Vagina (tissue), 2 donors: ENCODE data around the gene HLA-G.
A peak's percentile ranks its signal among the peaks of the same experiment; 100 is the strongest.

Experiments used
- CTCF ChIP-seq, 3 experiments: fragments of 450-650 bp in 2 of 3; fragments of 200-600 bp in 1 of 3; sonication (generic) in 1 of 3; IDR thresholded peaks; one replicate each; pipeline ENCODE4 v1.5.1; 2017 to 2019; ENCODE audit warnings: antibody characterized with exemption in 3 of 3, mild to moderate bottlenecking in 2 of 3, moderate library complexity in 2 of 3
- POLR2A ChIP-seq, 2 donors: fragments of 450-650 bp; IDR thresholded peaks; one replicate each; pipeline ENCODE4 v1.6.1; 2017; ENCODE audit warnings: antibody characterized with exemption in 2 of 2, mild to moderate bottlenecking in 2 of 2, moderate library complexity in 2 of 2
- POLR2AphosphoS5 ChIP-seq, 2 donors: sonication (generic); formaldehyde crosslinking; IDR thresholded peaks; one replicate each; pipeline ENCODE4 v1.9.0; 2017; ENCODE audit warnings: antibody characterized with exemption in 2 of 2, mild to moderate bottlenecking in 2 of 2, low read depth in 1 of 2; ENCODE audit not compliant: insufficient read depth in 1 of 2

- no peak for TF ChIP-seq POLR2A (IDR thresholded peaks at IDR 0.05)
- peak; percentile 93 to 98 (median 95) for TF ChIP-seq CTCF (IDR thresholded peaks at IDR 0.05)
- TF ChIP-seq POLR2AphosphoS5 (IDR thresholded peaks at IDR 0.05; ENCODE audit: insufficient read depth in 1 of 2, low read depth in 1 of 2), result no peak
Measured at GRCh38 chr6:29847871-29848630, 20.4 kb downstream of the HLA-G start.
